Astrocyte (in vitro differentiated cells and primary cell): ENCODE data around the gene UCN3. TPM values are rescaled to one million over a fixed set of nuclear protein-coding genes. Genes with fewer than 3 reads are reported as not detected.
"Not testable (repeated sequence)": the region's sequence is repeated elsewhere in the genome, so short reads cannot be mapped to it uniquely, and the experiment has no call there.

Experiments used
- DNase-seq: peaks from one replicate; pipeline ENCODE4 v3.0.0-alpha.2; 2010; ENCODE audit warnings: low read depth
- FAIRE-seq: peaks from 2 replicates; lab custom pipeline; 2011; peaks lifted over from hg19 to GRCh38; lab: Jason Lieb, UNC
- H2AFZ ChIP-seq: 2 replicates; pipeline ENCODE4 v1.6.0; 2012; ENCODE audit warnings: low read depth, low read length, inconsistent platforms
- H3K27ac ChIP-seq: 2 replicates; pipeline ENCODE4 v1.5.1; 2011; ENCODE audit warnings: low read depth, low read length, inconsistent platforms
- H3K27me3 ChIP-seq: 2 replicates; pipeline ENCODE4 v1.6.0; 2011; ENCODE audit warnings: low read length, inconsistent platforms; ENCODE audit not compliant: insufficient read depth
- H3K36me3 ChIP-seq: 2 replicates; pipeline ENCODE4 v1.5.1; 2011; ENCODE audit warnings: low read length, inconsistent platforms; ENCODE audit not compliant: insufficient read depth
- H3K4me1 ChIP-seq: 2 replicates; pipeline ENCODE4 v1.5.1; 2011; ENCODE audit warnings: low read length, inconsistent platforms; ENCODE audit not compliant: insufficient read depth
- H3K4me2 ChIP-seq: 2 replicates; pipeline ENCODE4 v1.6.0; 2012; ENCODE audit warnings: low read length, inconsistent platforms
- H3K4me3 ChIP-seq: 2 replicates; pipeline ENCODE4 v1.5.1; 2011; ENCODE audit warnings: low read depth, mild to moderate bottlenecking, low read length, inconsistent platforms; ENCODE audit not compliant: insufficient read depth
- H3K79me2 ChIP-seq: 2 replicates; pipeline ENCODE4 v1.6.0; 2012; ENCODE audit warnings: mild to moderate bottlenecking, low read length, inconsistent platforms; ENCODE audit not compliant: insufficient read depth
- H3K9ac ChIP-seq: 2 replicates; pipeline ENCODE4 v1.6.0; 2012; ENCODE audit warnings: mild to moderate bottlenecking, low read length, inconsistent platforms
- H3K9me3 ChIP-seq: 2 replicates; pipeline ENCODE4 v1.5.1; 2012; ENCODE audit warnings: low read depth, mild to moderate bottlenecking, low read length, inconsistent platforms; ENCODE audit not compliant: insufficient read depth
- H4K20me1 ChIP-seq: 2 replicates; pipeline ENCODE4 v1.6.0; 2012; ENCODE audit warnings: low read length, inconsistent platforms; ENCODE audit not compliant: insufficient read depth
- H3K27ac Mint-ChIP-seq: one replicate; pipeline ENCODE4 v1.8.0; 2021; ENCODE audit warnings: mild to moderate bottlenecking, mixed read lengths; ENCODE audit not compliant: unreplicated experiment
- H3K27me3 Mint-ChIP-seq: one replicate; pipeline ENCODE4 v1.8.0; 2021; ENCODE audit warnings: low read depth, mixed read lengths; ENCODE audit not compliant: unreplicated experiment
- H3K36me3 Mint-ChIP-seq: one replicate; pipeline ENCODE4 v1.8.0; 2021; ENCODE audit warnings: low read depth, mixed read lengths; ENCODE audit not compliant: unreplicated experiment
- H3K4me1 Mint-ChIP-seq: one replicate; pipeline ENCODE4 v1.8.0; 2021; ENCODE audit warnings: low read depth, mixed read lengths; ENCODE audit not compliant: unreplicated experiment
- H3K4me3 Mint-ChIP-seq: one replicate; pipeline ENCODE4 v1.8.0; 2021; ENCODE audit warnings: mild to moderate bottlenecking, moderate library complexity, mixed read lengths; ENCODE audit not compliant: unreplicated experiment
- H3K9me3 Mint-ChIP-seq: one replicate; pipeline ENCODE4 v1.8.0; 2021; ENCODE audit warnings: mild to moderate bottlenecking, mixed read lengths; ENCODE audit not compliant: unreplicated experiment
- CTCF ChIP-seq: IDR thresholded peaks from 2 replicates; pipeline ENCODE4 v1.5.1; 2011; ENCODE audit warnings: low read depth, mild to moderate bottlenecking, inconsistent platforms, low read length, moderate library complexity; ENCODE audit not compliant: insufficient read depth
- EZH2 ChIP-seq: IDR thresholded peaks from 2 replicates; pipeline ENCODE4 v1.6.1; 2012; ENCODE audit warnings: mild to moderate bottlenecking, low read length, inconsistent platforms; ENCODE audit not compliant: insufficient read depth
- total RNA-seq: library from RNA; stranded (reverse); gene quantifications from 2 replicates; pipeline ENCODE4 v1.2.1, GENCODE V29; 2021

UCN3 gene
- total RNA-seq, 1 donor from 2014 or later, result not detected

DNA sequence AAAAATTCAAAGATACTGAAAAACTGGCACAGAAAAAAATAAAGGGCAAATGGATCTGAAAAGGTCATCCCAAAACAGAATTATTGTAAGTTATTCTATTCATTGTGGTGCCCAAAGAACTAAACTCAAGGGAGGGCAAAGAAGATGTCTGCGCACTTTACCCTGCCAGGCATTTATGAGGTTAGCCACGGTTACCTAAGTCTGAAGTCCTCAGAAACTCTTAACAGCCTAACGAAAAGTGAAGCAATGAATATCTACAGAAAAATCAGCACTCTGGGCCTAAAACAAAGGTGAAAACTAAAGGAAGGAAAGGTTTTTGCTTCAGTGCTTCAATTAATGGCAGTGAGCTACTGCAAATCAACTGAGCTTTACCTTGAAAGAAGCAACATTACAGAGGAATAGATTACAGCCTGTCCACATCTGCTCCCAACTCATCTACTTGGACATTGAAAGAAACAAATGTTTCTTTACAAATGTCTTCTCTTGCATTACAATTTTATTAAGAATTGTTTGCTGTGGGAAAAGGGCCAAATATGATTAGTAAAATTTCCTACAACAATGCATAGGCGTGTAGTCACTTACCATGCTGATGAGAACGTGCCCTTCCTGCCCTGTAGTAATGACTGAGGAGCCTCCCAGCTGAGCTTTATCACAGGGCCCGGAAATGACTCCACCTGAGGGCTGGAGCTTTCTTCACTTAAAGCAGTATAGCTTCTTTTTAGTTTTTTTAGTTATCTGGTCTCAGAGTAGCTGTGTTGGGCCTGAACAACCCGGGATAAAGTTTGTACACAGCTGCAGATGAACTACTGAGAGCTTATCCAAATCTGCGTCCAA, 39.7 kb downstream of the UCN3 start, which contains the start of gene TUBAL3:
TSS of gene TUBAL3 (minus strand) at position 621 of the 834 bp plus-strand sequence. CDS start at position 585, 36 bp downstream.
- no peak within 1 kb of the TSS for H3K4me3 ChIP-seq
- no peak for DNase-seq
- Mint-ChIP-seq H3K9me3 (no peaks in the 10 kb centered on the region), H3K27ac (no peak within 1 kb of the TSS), H3K4me1 (no peaks in the 10 kb centered on the region), H3K4me3 (no peak within 1 kb of the TSS), H3K27me3 (peaks cover 8% of the 10 kb centered on the region), H3K36me3 (no peaks in the 10 kb centered on the region)
- no peaks in the 10 kb centered on the region for H3K9me3 ChIP-seq
- H3K4me1 ChIP-seq, result no peaks in the 10 kb centered on the region
- no peak within 1 kb of the TSS for H2AFZ ChIP-seq
- no peak within 1 kb of the TSS for H3K27ac ChIP-seq
- H4K20me1 ChIP-seq, result no peaks in the 10 kb centered on the region
- no peak within 1 kb of the TSS for H3K4me2 ChIP-seq
- TF ChIP-seq CTCF, result no peak
- TF ChIP-seq EZH2, result no peak
- H3K9ac ChIP-seq, result no peak within 1 kb of the TSS
- no peaks in the 10 kb centered on the region for H3K27me3 ChIP-seq
- FAIRE-seq, result no peak
- H3K79me2 ChIP-seq, result no peaks in the 10 kb centered on the region
- no peaks in the 10 kb centered on the region for H3K36me3 ChIP-seq

DNA sequence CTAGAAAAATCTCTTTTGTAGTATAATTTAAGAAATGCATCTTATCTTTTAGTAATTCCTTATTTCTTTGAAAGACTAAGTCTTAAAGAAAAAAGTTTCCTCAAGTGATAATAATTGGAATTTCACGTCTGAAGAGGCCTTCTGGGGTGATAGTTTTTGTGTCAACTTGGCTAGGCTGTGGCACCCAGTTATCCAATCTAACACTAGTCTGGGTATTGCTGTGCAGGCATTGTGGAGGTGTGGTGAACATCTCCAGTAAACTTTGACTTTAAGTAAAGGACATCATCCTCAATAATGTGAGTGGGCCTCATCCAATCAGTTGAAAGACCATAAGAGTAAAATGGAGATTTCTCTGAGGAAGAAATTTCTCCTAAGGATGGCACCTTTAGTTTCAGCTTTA, 42.2 kb downstream of the UCN3 start:
- no peak overlapping the region for H3K27ac ChIP-seq
- TF ChIP-seq CTCF (no peak), EZH2 (no peak)
- no peak overlapping the region for H3K4me3 Mint-ChIP-seq
- H3K9me3 Mint-ChIP-seq, result no peaks in the 10 kb centered on the region
- H3K36me3 ChIP-seq, result no peaks in the 10 kb centered on the region
- DNase-seq, result no peak
- FAIRE-seq, result no peak
- H3K9me3 ChIP-seq, result no peaks in the 10 kb centered on the region
- H3K4me3 ChIP-seq, result no peak overlapping the region
- no peaks in the 10 kb centered on the region for H4K20me1 ChIP-seq
- H3K36me3 Mint-ChIP-seq, result no peaks in the 10 kb centered on the region
- H3K4me2 ChIP-seq, result no peak overlapping the region
- H2AFZ ChIP-seq, result no peak overlapping the region
- peaks cover 8% of the 10 kb centered on the region for H3K27me3 Mint-ChIP-seq
- no peaks in the 10 kb centered on the region for H3K4me1 Mint-ChIP-seq
- H3K4me1 ChIP-seq, result no peaks in the 10 kb centered on the region
- no peaks in the 10 kb centered on the region for H3K79me2 ChIP-seq
- H3K27ac Mint-ChIP-seq, result no peak overlapping the region
- H3K27me3 ChIP-seq, result no peaks in the 10 kb centered on the region
- no peak overlapping the region for H3K9ac ChIP-seq

DNA sequence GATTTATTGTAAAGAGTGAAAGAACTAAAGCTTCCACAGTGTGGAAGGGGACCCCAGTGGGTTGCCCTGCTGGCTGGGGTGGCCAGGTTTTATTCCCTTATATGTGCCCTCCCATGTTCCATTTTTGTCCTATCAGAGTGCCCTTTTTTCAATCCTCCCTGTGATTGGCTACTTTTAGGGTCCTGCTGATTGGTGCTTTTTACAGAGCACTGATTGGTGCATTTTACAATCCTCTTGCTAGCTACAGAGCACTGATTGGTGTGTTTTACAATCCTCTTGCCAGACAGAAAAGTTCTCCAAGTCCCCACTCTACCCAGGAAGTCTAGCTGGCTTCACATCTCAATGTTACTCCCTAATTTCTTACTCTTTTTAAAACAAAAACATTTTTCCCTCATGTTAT, 46.0 kb downstream of the UCN3 start:
- H3K79me2 ChIP-seq, result peaks cover 32% of the 10 kb centered on the region
- H3K27me3 ChIP-seq, FAIRE-seq, H3K9ac ChIP-seq, H4K20me1 ChIP-seq, H3K4me1 ChIP-seq, H3K27ac Mint-ChIP-seq, H3K36me3 ChIP-seq, H3K4me2 ChIP-seq, H3K27ac ChIP-seq, H3K9me3 Mint-ChIP-seq, H3K4me3 Mint-ChIP-seq, H3K4me3 ChIP-seq, H3K4me1 Mint-ChIP-seq, DNase-seq, H2AFZ ChIP-seq, H3K9me3 ChIP-seq, H3K36me3 Mint-ChIP-seq, H3K27me3 Mint-ChIP-seq: not testable (repeated sequence)
